OCI-LY7 (cell line): ENCODE data around the gene APLP2. TPM values are rescaled to one million over a fixed set of nuclear protein-coding genes. Genes with fewer than 3 reads are reported as not detected.

Experiments
- BruUV-seq: library from RNA; stranded (reverse); fragments of 400-500 nt; replicated peaks from 2 replicates; lab custom pipeline; 2021; lab: Mats Ljungman, UMichigan
- CTCF ChIA-PET: fragments of 300-600 bp; sonication (Branson Sonifier 250); formaldehyde crosslinking; loops from one replicate; lab custom pipeline; 2022; ENCODE audit warnings: antibody characterized with exemption; ENCODE audit not compliant: unreplicated experiment; lab: Charles Lee
- POLR2A ChIA-PET: fragments of 300-600 bp; sonication (Branson Sonifier 250); formaldehyde crosslinking; loops from one replicate; lab custom pipeline; 2022; ENCODE audit warnings: antibody characterized with exemption; lab: Charles Lee
- DNase-seq: peaks from one replicate; pipeline ENCODE4 v3.0.0-alpha.2; 2015; ENCODE audit warnings: low spot score
- H2AFZ ChIP-seq: fragments of 200-600 bp; sonication (generic), shearing (Covaris generic); 2 replicates; pipeline ENCODE4 v1.6.1; 2014; ENCODE audit warnings: mild to moderate bottlenecking, antibody characterized with exemption, low read length, moderate library complexity
- H3K27ac ChIP-seq: fragments of 200-600 bp; sonication (generic); 2 replicates; pipeline ENCODE4 v1.5.1; 2014; ENCODE audit warnings: mixed run types, low read depth, mild to moderate bottlenecking, moderate library complexity, low read length, inconsistent platforms; ENCODE audit not compliant: poor library complexity, severe bottlenecking
- H3K36me3 ChIP-seq: fragments of 200-600 bp; sonication (generic); 2 replicates; pipeline ENCODE4 v1.6.1; 2014; ENCODE audit warnings: mild to moderate bottlenecking, antibody characterized with exemption, low read length, moderate library complexity, mixed read lengths; ENCODE audit not compliant: insufficient read depth
- H3K4me1 ChIP-seq: fragments of 200-600 bp; sonication (generic); 2 replicates; pipeline ENCODE4 v1.5.1; 2014; ENCODE audit warnings: mild to moderate bottlenecking, low read length; ENCODE audit not compliant: insufficient read depth, poor library complexity, severe bottlenecking
- H3K4me2 ChIP-seq: fragments of 200-600 bp; sonication (generic); 2 replicates; pipeline ENCODE4 v1.6.1; 2014; ENCODE audit warnings: mild to moderate bottlenecking, low read length
- H3K4me3 ChIP-seq: fragments of 200-600 bp; sonication (generic); 2 replicates; pipeline ENCODE4 v1.5.1; 2014; ENCODE audit warnings: mild to moderate bottlenecking, low read depth, low read length; ENCODE audit not compliant: poor library complexity, severe bottlenecking
- H3K79me2 ChIP-seq: fragments of 200-600 bp; sonication (generic); 2 replicates; pipeline ENCODE4 v1.6.1; 2016; ENCODE audit warnings: low read depth, mild to moderate bottlenecking, low read length, moderate library complexity, mixed read lengths; ENCODE audit not compliant: insufficient read depth
- H3K9me2 ChIP-seq: fragments of 200-600 bp; sonication (generic); 2 replicates; pipeline ENCODE4 v1.6.1; 2016; ENCODE audit warnings: mild to moderate bottlenecking, low read length, mixed read lengths; ENCODE audit not compliant: insufficient read depth
- H3K9me3 ChIP-seq: fragments of 200-600 bp; sonication (generic); 2 replicates; pipeline ENCODE4 v1.6.1; 2014; ENCODE audit warnings: mild to moderate bottlenecking, mixed run types, low read length, mixed read lengths
- H4K20me1 ChIP-seq: fragments of 200-600 bp; sonication (generic); 2 replicates; pipeline ENCODE4 v1.6.1; 2014; ENCODE audit warnings: mild to moderate bottlenecking, antibody characterized with exemption, low read length, moderate library complexity, mixed read lengths; ENCODE audit not compliant: insufficient read depth
- CTCF ChIP-seq: fragments of 200-600 bp; sonication (generic); conservative IDR thresholded peaks from 2 replicates; pipeline ENCODE4 v1.5.1; 2014; ENCODE audit warnings: mild to moderate bottlenecking, antibody characterized with exemption, low read length, moderate library complexity, mixed read lengths
- EZH2phosphoT487 ChIP-seq: fragments of 200-600 bp; sonication (generic); IDR thresholded peaks from 2 replicates; pipeline ENCODE4 v1.6.1; 2018; ENCODE audit warnings: low read depth, borderline replicate concordance, mild to moderate bottlenecking, mixed run types, antibody characterized with exemption, low read length, moderate library complexity, mixed read lengths
- intact Hi-C: fragments of 100-400 bp; cut with micrococcal nuclease; formaldehyde crosslinking; loops from one replicate; pipeline ENCODE4 v1.10.0; 2022; ENCODE audit not compliant: unreplicated experiment
- total RNA-seq, 2 experiments: library from RNA; depleted of rRNA in 1 of 2; stranded (reverse); fragments of >200 nt in 1 of 2; shearing (Covaris generic) in 1 of 2; gene quantifications; 2 replicates each; pipeline ENCODE4 v1.2.3, GENCODE V29; 2014 to 2022

APLP2 gene
- total RNA-seq, 2 experiments from 2014 or later = 147 to 284 TPM

GRCh38 chr11:130121445-130121978 is 51.8 kb downstream of the APLP2 start:
- no TSS peak for BruUV-seq
- CTCF ChIA-PET = interaction anchor here (1.1 to 2.0 kb wide), 2 partner anchors 10 to 25 kb away, joined by 3 to 5 read pairs; no protein-coding TSS in a partner anchor
- H3K9me2 ChIP-seq = no peaks in the 10 kb centered on the region
- H3K27ac ChIP-seq = peak overlapping the region; percentile 51
- no peaks in the 10 kb centered on the region; the same call in 1 of the 2 replicates for H3K9me3 ChIP-seq
- H3K4me2 ChIP-seq = peak overlapping the region; percentile 47
- intact Hi-C loops = loop anchor here (2.0 kb wide), 1 partner anchor 199 kb away; no protein-coding TSS in a partner anchor
- POLR2A ChIA-PET = interaction anchor here (0.5 to 6.0 kb wide), 15 partner anchors 10 to 1222 kb away, joined by 3 to 43 read pairs (median 3); partner anchors contain the start of gene PRDM10
- H3K36me3 ChIP-seq = peaks cover 83% of the 10 kb centered on the region
- H2AFZ ChIP-seq = no peak overlapping the region
- no peak for TF ChIP-seq EZH2phosphoT487
- TF ChIP-seq CTCF = no peak
- DNase-seq = no peak
- H3K4me3 ChIP-seq = peak overlapping the region; percentile 1
- no peaks in the 10 kb centered on the region for H4K20me1 ChIP-seq
- peaks cover 42% of the 10 kb centered on the region for H3K79me2 ChIP-seq
- H3K4me1 ChIP-seq = peaks cover 62% of the 10 kb centered on the region

GRCh38 chr11:130122141-130122575 is 52.5 kb downstream of the APLP2 start:
- peak overlapping the region; percentile 51 for H3K27ac ChIP-seq
- no peak for TF ChIP-seq CTCF
- TF ChIP-seq EZH2phosphoT487 = no peak
- no peaks in the 10 kb centered on the region for H3K9me3 ChIP-seq
- CTCF ChIA-PET = interaction anchor here (1.1 kb wide), 1 partner anchor 24 kb away, joined by 3 read pairs; no protein-coding TSS in a partner anchor
- no TSS peak for BruUV-seq
- H3K4me3 ChIP-seq = no peak overlapping the region
- no peaks in the 10 kb centered on the region for H3K9me2 ChIP-seq
- no peak overlapping the region for H2AFZ ChIP-seq
- intact Hi-C loops = no loop called here
- H3K4me2 ChIP-seq = peak overlapping the region; percentile 47
- DNase-seq = peak; percentile 41
- H3K36me3 ChIP-seq = peaks cover 83% of the 10 kb centered on the region
- POLR2A ChIA-PET = interaction anchor here (0.6 to 6.0 kb wide), 13 partner anchors 9 to 200 kb away, joined by 3 to 43 read pairs (median 3); no protein-coding TSS in a partner anchor
- peaks cover 55% of the 10 kb centered on the region for H3K4me1 ChIP-seq
- no peaks in the 10 kb centered on the region for H4K20me1 ChIP-seq
- H3K79me2 ChIP-seq = peaks cover 35% of the 10 kb centered on the region
